H9 (cell line): ENCODE data around the gene SOCS1. TPM values are rescaled to one million over a fixed set of nuclear protein-coding genes. Genes with fewer than 3 reads are reported as not detected.

Source experiments
- DNase-seq: peaks from one replicate; pipeline ENCODE4 v3.0.0-alpha.2; 2017
- H2AFZ ChIP-seq: one replicate; pipeline ENCODE4 v1.6.1; 2013; ENCODE audit warnings: mild to moderate bottlenecking, low read length, control low read depth, moderate library complexity
- H2AK5ac ChIP-seq: 2 replicates; pipeline ENCODE4 v1.6.1; 2013; ENCODE audit warnings: low read length, control low read depth, mixed read lengths; ENCODE audit not compliant: insufficient read length
- H2BK120ac ChIP-seq: one replicate; pipeline ENCODE4 v1.6.1; 2013; ENCODE audit warnings: low read depth, mild to moderate bottlenecking, low read length, control low read depth, inconsistent platforms; ENCODE audit not compliant: poor library complexity, severe bottlenecking
- H2BK12ac ChIP-seq: 2 replicates; pipeline ENCODE4 v1.6.1; 2013; ENCODE audit warnings: low read length, control low read depth, mixed read lengths, low read depth; ENCODE audit not compliant: insufficient read length
- H2BK15ac ChIP-seq: 2 replicates; pipeline ENCODE4 v1.6.1; 2013; ENCODE audit warnings: low read depth, low read length, control low read depth
- H2BK20ac ChIP-seq: one replicate; pipeline ENCODE4 v1.6.1; 2013; ENCODE audit warnings: low read depth, mild to moderate bottlenecking, low read length, control low read depth, inconsistent platforms; ENCODE audit not compliant: poor library complexity, severe bottlenecking
- H2BK5ac ChIP-seq: 2 replicates; pipeline ENCODE4 v1.6.1; 2013; ENCODE audit warnings: low read length, control low read depth, mixed read lengths; ENCODE audit not compliant: insufficient read length
- H3K14ac ChIP-seq: 2 replicates; pipeline ENCODE4 v1.6.1; 2013; ENCODE audit warnings: low read length, control low read depth; ENCODE audit not compliant: insufficient read depth
- H3K18ac ChIP-seq: 2 replicates; pipeline ENCODE4 v1.6.1; 2013; ENCODE audit warnings: low read depth, mild to moderate bottlenecking, mixed read lengths, low read length, control low read depth; ENCODE audit not compliant: insufficient read length
- H3K23ac ChIP-seq: 2 replicates; pipeline ENCODE4 v1.6.1; 2013; ENCODE audit warnings: low read length, control low read depth, mixed read lengths, low read depth; ENCODE audit not compliant: insufficient read length
- H3K23me2 ChIP-seq: 2 replicates; pipeline ENCODE4 v1.6.1; 2013; ENCODE audit warnings: low read depth, mild to moderate bottlenecking, mixed read lengths, low read length, control low read depth; ENCODE audit not compliant: insufficient read length, poor library complexity, severe bottlenecking
- H3K27ac ChIP-seq: 2 replicates; pipeline ENCODE4 v1.5.1; 2013; ENCODE audit warnings: low read length, control low read depth, mixed read lengths, low read depth; ENCODE audit not compliant: insufficient read length
- H3K27me3 ChIP-seq: 2 replicates; pipeline ENCODE4 v1.6.1; 2013; ENCODE audit warnings: low read length, control low read depth, inconsistent platforms; ENCODE audit not compliant: insufficient read depth
- H3K4ac ChIP-seq: 2 replicates; pipeline ENCODE4 v1.6.1; 2013; ENCODE audit warnings: low read depth, mild to moderate bottlenecking, control low read depth, inconsistent platforms, low read length, moderate library complexity
- H3K4me1 ChIP-seq: 2 replicates; pipeline ENCODE4 v1.6.1; 2013; ENCODE audit warnings: low read length, control low read depth, inconsistent platforms; ENCODE audit not compliant: insufficient read depth
- H3K4me2 ChIP-seq: 2 replicates; pipeline ENCODE4 v1.6.1; 2013; ENCODE audit warnings: low read length, control low read depth, mixed read lengths; ENCODE audit not compliant: insufficient read length, insufficient read depth
- H3K56ac ChIP-seq: 2 replicates; pipeline ENCODE4 v1.6.1; 2013; ENCODE audit warnings: low read depth, mild to moderate bottlenecking, mixed read lengths, low read length, control low read depth; ENCODE audit not compliant: insufficient read length
- H3K79me1 ChIP-seq: 2 replicates; pipeline ENCODE4 v1.6.1; 2013; ENCODE audit warnings: low read depth, mild to moderate bottlenecking, moderate library complexity, low read length, control low read depth, inconsistent platforms; ENCODE audit not compliant: insufficient read depth, poor library complexity, severe bottlenecking
- H3K79me2 ChIP-seq: 2 replicates; pipeline ENCODE4 v1.6.1; 2013; ENCODE audit warnings: low read length, control low read depth, inconsistent platforms; ENCODE audit not compliant: insufficient read depth
- H3K9ac ChIP-seq: 2 replicates; pipeline ENCODE4 v1.6.1; 2013; ENCODE audit warnings: low read length, control low read depth, mixed read lengths; ENCODE audit not compliant: insufficient read length; ENCODE audit errors: extremely low read depth
- H3K9me3 ChIP-seq: one replicate; pipeline ENCODE4 v1.6.1; 2013; ENCODE audit warnings: low read depth, low read length, inconsistent platforms; ENCODE audit not compliant: control insufficient read depth
- H3T11ph ChIP-seq: one replicate; pipeline ENCODE4 v1.6.1; 2013; ENCODE audit warnings: mild to moderate bottlenecking, low read length, control low read depth, inconsistent platforms
- H4K20me1 ChIP-seq: one replicate; pipeline ENCODE4 v1.6.1; 2013; ENCODE audit not compliant: control insufficient read depth, insufficient read length, insufficient read depth
- H4K5ac ChIP-seq: 2 replicates; pipeline ENCODE4 v1.6.1; 2013; ENCODE audit warnings: low read depth, mild to moderate bottlenecking, mixed read lengths, low read length, control low read depth; ENCODE audit not compliant: insufficient read length
- H4K8ac ChIP-seq: replicated peaks from 2 replicates; pipeline ENCODE4 v1.6.1; 2013; ENCODE audit warnings: low read length, control low read depth, mixed read lengths, low read depth; ENCODE audit not compliant: insufficient read length
- H4K91ac ChIP-seq: 2 replicates; pipeline ENCODE4 v1.6.1; 2013; ENCODE audit warnings: low read depth, mild to moderate bottlenecking, moderate library complexity, mixed read lengths, low read length, control low read depth; ENCODE audit not compliant: insufficient read length
- H3K27ac Mint-ChIP-seq, 3 experiments: 2 replicates in 2 of 3; 3 replicates in 1 of 3; pipeline ENCODE4 v1.8.0; 2020 to 2021; ENCODE audit warnings: mixed read lengths in 3 of 3, mild to moderate bottlenecking in 1 of 3, moderate library complexity in 1 of 3
- H3K27me3 Mint-ChIP-seq: 2 replicates; pipeline ENCODE4 v1.8.0; 2021; ENCODE audit warnings: low read depth, mild to moderate bottlenecking, moderate library complexity, mixed read lengths
- H3K36me3 Mint-ChIP-seq, 3 experiments: 2 replicates in 2 of 3; 3 replicates in 1 of 3; pipeline ENCODE4 v1.8.0; 2020 to 2021; ENCODE audit warnings: low read depth in 3 of 3, mixed read lengths in 3 of 3; ENCODE audit not compliant: insufficient read depth in 1 of 3
- H3K4me1 Mint-ChIP-seq, 2 experiments: 2 replicates each; pipeline ENCODE4 v1.8.0; 2020; ENCODE audit warnings: mixed read lengths in 2 of 2
- H3K4me3 Mint-ChIP-seq, 2 experiments: 2 replicates in 1 of 2; 3 replicates in 1 of 2; pipeline ENCODE4 v1.8.0; 2020 to 2021; ENCODE audit warnings: mild to moderate bottlenecking in 2 of 2, mixed read lengths in 2 of 2, moderate library complexity in 1 of 2
- H3K9me3 Mint-ChIP-seq, 2 experiments: 2 replicates in 1 of 2; 3 replicates in 1 of 2; pipeline ENCODE4 v1.8.0; 2020; ENCODE audit warnings: mild to moderate bottlenecking in 2 of 2, mixed read lengths in 2 of 2, moderate library complexity in 1 of 2
- CTCF ChIP-seq: fragments of 200-600 bp; sonication (generic); conservative IDR thresholded peaks from 3 replicates; pipeline ENCODE4 v1.8.0; 2021; ENCODE audit warnings: antibody characterized with exemption, mild to moderate bottlenecking
- WGBS: extraction: QIAGEN DNeasy Blood & Tissue Kit; methylation state at CpG from one replicate; pipeline ENCODE4 v1.1.7; 2013; ENCODE audit warnings: missing lambda C conversion rate, low lambda C conversion rate, mixed read lengths; ENCODE audit not compliant: insufficient read length; ENCODE audit errors: extremely low coverage; 5-methylcytosine and 5-hydroxymethylcytosine counted together
- total RNA-seq: library from RNA; stranded (reverse); gene quantifications from 2 replicates; pipeline ENCODE4 v1.2.1, GENCODE V29; 2021

SOCS1 gene
- total RNA-seq, 1 experiment from 2014 or later, result 11.0 TPM

DNA sequence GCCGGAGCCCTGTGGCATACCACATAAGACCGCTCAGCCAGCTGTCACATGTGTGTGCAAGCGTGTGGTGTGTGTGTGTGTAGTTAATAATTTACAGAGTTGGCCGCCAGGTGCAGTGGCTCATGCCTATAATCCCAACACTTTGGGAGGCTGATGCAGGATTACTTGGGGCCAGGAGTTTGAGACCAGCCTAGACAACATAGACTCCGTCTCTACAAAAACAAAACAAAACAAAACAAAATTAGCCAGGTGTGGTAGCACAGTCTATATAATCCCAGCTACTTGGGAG, 20.4 kb downstream of the SOCS1 start:
- no CpG with 5 or more reads among the region's 5 CpGs for WGBS
- Histone ChIP-seq H3K18ac (no peak overlapping the region), H3K4me2 (no peak overlapping the region), H2BK15ac (no peak overlapping the region), H2BK20ac (no peak overlapping the region), H3T11ph (no peak overlapping the region), H2BK120ac (no peak overlapping the region), H3K14ac (no peak overlapping the region), H3K79me1 (no peaks in the 10 kb centered on the region), H3K9ac (no peak overlapping the region), H3K23ac (no peak overlapping the region), H3K4me1 (no peaks in the 10 kb centered on the region), H2AFZ (no peak overlapping the region), H2BK12ac (no peak overlapping the region), H4K20me1 (no peaks in the 10 kb centered on the region), H3K79me2 (no peaks in the 10 kb centered on the region), H4K91ac (no peak overlapping the region), H3K9me3 (no peaks in the 10 kb centered on the region), H3K27me3 (no peaks in the 10 kb centered on the region), H3K27ac (no peak overlapping the region), H4K8ac (no peak overlapping the region), H2BK5ac (no peak overlapping the region), H3K4ac (no peak overlapping the region), H3K23me2 (no peaks in the 10 kb centered on the region), H2AK5ac (no peak overlapping the region), H4K5ac (no peak overlapping the region), H3K56ac (no peak overlapping the region)
- no peaks in the 10 kb centered on the region for H3K9me3 Mint-ChIP-seq
- H3K4me3 Mint-ChIP-seq, result no peak overlapping the region
- no peak for TF ChIP-seq CTCF
- H3K4me1 Mint-ChIP-seq, result peaks cover 2 to 9% of the 10 kb centered on the region in 2 experiments
- H3K36me3 Mint-ChIP-seq, result no peaks in the 10 kb centered on the region
- no peak for DNase-seq
- H3K27ac Mint-ChIP-seq, result no peak overlapping the region
- H3K27me3 Mint-ChIP-seq, result peaks cover 5% of the 10 kb centered on the region; the same call in 1 of the 2 replicates
